Right lobe of liver (tissue), 4 donors: ENCODE measurements around the gene JAK2.

Experiments
- CTCF ChIP-seq, 4 donors: fragments of 200-600 bp in 3 of 4; fragments of 450-650 bp in 1 of 4; IDR thresholded peaks; one replicate each; pipeline versions ENCODE4 v1.5.1 to v1.8.0; 2016 to 2022; ENCODE audit warnings: antibody characterized with exemption in 4 of 4, mild to moderate bottlenecking in 2 of 4
- POLR2A ChIP-seq: fragments of 450-650 bp; IDR thresholded peaks from one replicate; pipeline ENCODE4 v1.6.1; 2017; ENCODE audit warnings: antibody characterized with exemption, mild to moderate bottlenecking
- donor health status: DM: no; HTN: no; CAD: no.
- donor health status: DM: no; HTN: no; CAD: no.
- donor health status: DM: no; HTN: yes; CAD: no.

- no peak for TF ChIP-seq CTCF (IDR thresholded peaks at IDR 0.05)
- TF ChIP-seq POLR2A: no peak
Measured at GRCh38 chr9:4973902-4974301, 11.2 kb upstream of the JAK2 start.
